Liver (tissue), 9 donors: ENCODE measurements around the gene CCDC167. TPM values are rescaled to one million over a fixed set of nuclear protein-coding genes. Genes with fewer than 3 reads are reported as not detected.

Source experiments
- DNase-seq: peaks from one replicate; pipeline ENCODE4 v3.0.0-alpha.2; 2017; ENCODE audit warnings: low spot score
- H3K27ac ChIP-seq, 2 donors: one replicate each; pipeline ENCODE4 v1.7.0; 2013; ENCODE audit warnings: inconsistent platforms in 2 of 2, low read length in 2 of 2, control low read depth in 1 of 2, low read depth in 1 of 2, mild to moderate bottlenecking in 1 of 2
- H3K27me3 ChIP-seq, 4 donors: one replicate each; pipeline versions ENCODE4 v1.6.1 to v1.7.0; 2013; ENCODE audit warnings: low read length in 3 of 4, inconsistent platforms in 1 of 4, mild to moderate bottlenecking in 1 of 4, moderate library complexity in 1 of 4; ENCODE audit not compliant: control insufficient read depth in 4 of 4, insufficient read depth in 4 of 4
- H3K36me3 ChIP-seq, 4 donors: one replicate each; pipeline versions ENCODE4 v1.6.1 to v1.7.0; 2013; ENCODE audit warnings: low read length in 3 of 4, mild to moderate bottlenecking in 3 of 4, low read depth in 1 of 4, moderate library complexity in 1 of 4; ENCODE audit not compliant: control insufficient read depth in 4 of 4, insufficient read depth in 3 of 4
- H3K4me1 ChIP-seq, 4 donors: one replicate each; pipeline versions ENCODE4 v1.6.1 to v1.7.0; 2013; ENCODE audit warnings: low read length in 3 of 4, mild to moderate bottlenecking in 3 of 4, moderate library complexity in 1 of 4; ENCODE audit not compliant: control insufficient read depth in 4 of 4, insufficient read depth in 4 of 4
- H3K4me3 ChIP-seq, 3 donors: one replicate each; pipeline versions ENCODE4 v1.6.1 to v1.7.0; 2013; ENCODE audit warnings: low read length in 3 of 3, control low read depth in 1 of 3, low read depth in 1 of 3, mild to moderate bottlenecking in 1 of 3
- H3K9ac ChIP-seq, 2 donors: one replicate each; pipeline ENCODE4 v1.7.0; 2013; ENCODE audit warnings: low read length in 2 of 2, mild to moderate bottlenecking in 2 of 2, moderate library complexity in 2 of 2, control low read depth in 1 of 2, low read depth in 1 of 2
- H3K9me3 ChIP-seq, 4 donors: one replicate each; pipeline versions ENCODE4 v1.6.1 to v1.7.0; 2013; ENCODE audit warnings: low read length in 3 of 4; ENCODE audit not compliant: control insufficient read depth in 4 of 4
- ATF3 ChIP-seq: IDR thresholded peaks from 2 replicates; pipeline ENCODE4 v1.6.1; 2016; ENCODE audit warnings: antibody characterized with exemption
- CTCF ChIP-seq: fragments of 150-350 bp; IDR thresholded peaks from 2 replicates; pipeline ENCODE4 v1.5.1; 2017; ENCODE audit warnings: improper control_type of control experiment, low read depth, low read length; ENCODE audit not compliant: missing input control
- EGR1 ChIP-seq, 2 donors: IDR thresholded peaks; 2 replicates each; pipeline ENCODE4 v1.6.1; 2016 to 2018; ENCODE audit warnings: antibody characterized with exemption in 2 of 2, low read depth in 2 of 2
- FOXA1 ChIP-seq: IDR thresholded peaks from 2 replicates; pipeline ENCODE4 v1.6.1; 2016; ENCODE audit warnings: antibody characterized with exemption
- FOXA2 ChIP-seq: IDR thresholded peaks from 2 replicates; pipeline ENCODE4 v1.6.1; 2016; ENCODE audit warnings: antibody characterized with exemption
- GABPA ChIP-seq, 2 donors: IDR thresholded peaks in 1 of 2; conservative IDR thresholded peaks in 1 of 2; 2 replicates each; pipeline ENCODE4 v1.6.1; 2016; ENCODE audit warnings: antibody characterized with exemption in 2 of 2, mild to moderate bottlenecking in 1 of 2, moderate library complexity in 1 of 2
- HNF4A ChIP-seq, 2 donors: conservative IDR thresholded peaks; 2 replicates each; pipeline ENCODE4 v1.6.1; 2016; ENCODE audit warnings: antibody characterized with exemption in 2 of 2, mild to moderate bottlenecking in 2 of 2
- HNF4G ChIP-seq: IDR thresholded peaks from 2 replicates; pipeline ENCODE4 v1.6.1; 2016; ENCODE audit warnings: antibody characterized with exemption
- JUND ChIP-seq, 2 donors: IDR thresholded peaks; 2 replicates each; pipeline ENCODE4 v1.6.1; 2016; ENCODE audit warnings: antibody characterized with exemption in 2 of 2
- MAX ChIP-seq: IDR thresholded peaks from 2 replicates; pipeline ENCODE4 v1.6.1; 2016; ENCODE audit warnings: antibody characterized with exemption
- NR2F2 ChIP-seq: IDR thresholded peaks from 2 replicates; pipeline ENCODE4 v1.6.1; 2016; ENCODE audit warnings: antibody characterized with exemption
- RAD21 ChIP-seq, 2 donors: IDR thresholded peaks; 2 replicates each; pipeline ENCODE4 v1.6.1; 2016; ENCODE audit warnings: antibody characterized with exemption in 2 of 2, mild to moderate bottlenecking in 2 of 2
- REST ChIP-seq: IDR thresholded peaks from 2 replicates; pipeline ENCODE4 v1.6.1; 2016; ENCODE audit warnings: antibody characterized with exemption, mild to moderate bottlenecking
- RXRA ChIP-seq, 2 donors: IDR thresholded peaks; 2 replicates each; pipeline ENCODE4 v1.6.1; 2017 to 2018; ENCODE audit warnings: antibody characterized with exemption in 2 of 2, mild to moderate bottlenecking in 1 of 2
- SP1 ChIP-seq: IDR thresholded peaks from 2 replicates; pipeline ENCODE4 v1.6.1; 2018; ENCODE audit warnings: antibody characterized with exemption, mild to moderate bottlenecking
- TAF1 ChIP-seq: conservative IDR thresholded peaks from 2 replicates; pipeline ENCODE4 v1.6.1; 2016; ENCODE audit warnings: antibody characterized with exemption, mild to moderate bottlenecking
- YY1 ChIP-seq: IDR thresholded peaks from 2 replicates; pipeline ENCODE4 v1.6.1; 2016; ENCODE audit warnings: antibody characterized with exemption, mild to moderate bottlenecking
- ZBTB33 ChIP-seq: IDR thresholded peaks from 2 replicates; pipeline ENCODE4 v1.6.1; 2016; ENCODE audit warnings: antibody characterized with exemption
- WGBS: extraction: QIAGEN DNeasy Blood & Tissue Kit; methylation state at CpG from one replicate; pipeline ENCODE4 v1.1.7; 2013; 5-methylcytosine and 5-hydroxymethylcytosine counted together
- polyA plus RNA-seq, 2 donors: library from polyadenylated mRNA; stranded (reverse) in 1 of 2; unstranded in 1 of 2; fragments of 200-250 nt in 1 of 2; fragments of >200 nt in 1 of 2; fragmentation: Nextera tagmentation in 1 of 2; extraction: Ambion mirVana in 1 of 2; gene quantifications; one replicate each; pipeline versions ENCODE4 v1.2.1 to v1.2.3, GENCODE V29; 2013 to 2015
- total RNA-seq, 2 donors: library from RNA; depleted of rRNA; stranded (reverse); fragments of >200 nt; gene quantifications; one replicate each; pipeline ENCODE4 v1.2.3, GENCODE V29; 2014
- donor health status: healthy.
- donor health status: healthy.
- donor health status: healthy.
- donor health status: healthy.
- donor health status: healthy.

CCDC167 gene
- total and polyA plus RNA-seq, 4 donors: 14.1 to 54.8 (median 42.7) TPM

- Histone ChIP-seq H3K4me1 (peaks cover 7 to 32% (median 23%) of the 10 kb centered on the region in 4 donors), H3K4me3 (no peak overlapping the region), H3K9me3 (no peaks in the 10 kb centered on the region), H3K27me3 (no peaks in the 10 kb centered on the region), H3K36me3 (no peaks in the 10 kb centered on the region), H3K27ac (no peak overlapping the region), H3K9ac (no peak overlapping the region)
- no peak for TF ChIP-seq ZBTB33
- 51% methylated on average over 11 of the region's 11 CpGs for WGBS
- no peak for DNase-seq
Measured at GRCh38 chr6:37517411-37517812, 17.7 kb upstream of the CCDC167 start.

- Histone ChIP-seq H3K4me3 (peak overlapping the region in 1 of 3 donors; percentile 1), H3K27ac (peak overlapping the region; percentile 49 to 73), H3K9ac (no peak overlapping the region), H3K4me1 (peaks cover 7 to 32% (median 23%) of the 10 kb centered on the region in 4 donors), H3K27me3 (no peaks in the 10 kb centered on the region), H3K9me3 (no peaks in the 10 kb centered on the region), H3K36me3 (no peaks in the 10 kb centered on the region)
- WGBS: 27% methylated on average over 16 of the region's 16 CpGs
- DNase-seq: no peak
- TF ChIP-seq HNF4A (conservative IDR thresholded peaks at IDR 0.05) (peak in 1 of 2 donors; percentile 78), FOXA2 (peak; percentile 35), CTCF (no peak), FOXA1 (no peak), NR2F2 (no peak), MAX (no peak), RXRA (IDR thresholded peaks at IDR 0.05) (peak; percentile 47 to 63), GABPA (IDR thresholded peaks at IDR 0.05 in 1 of 2, conservative IDR thresholded peaks at IDR 0.05 in 1 of 2) (no peak), YY1 (peak; percentile 40), ZBTB33 (no peak), JUND (IDR thresholded peaks at IDR 0.05) (peak in 1 of 2 donors; percentile 33), REST (no peak), SP1 (peak; percentile 67), HNF4G (peak; percentile 40), EGR1 (IDR thresholded peaks at IDR 0.05; ENCODE audit: low read depth in 2 of 2) (no peak), TAF1 (no peak), ATF3 (no peak), RAD21 (IDR thresholded peaks at IDR 0.05) (peak in 1 of 2 donors; percentile 21)
Measured at GRCh38 chr6:37516920-37517405, 17.3 kb upstream of the CCDC167 start.
